Measurements from ENCODE around the gene RNGTT.
A peak's percentile ranks its signal among the peaks of the same experiment; 100 is the strongest.

Gene RNGTT

GRCh38 chr6:88963139-88964090 is at the start of gene RNGTT:
TSS of gene RNGTT (minus strand) at chr6:88963618. CDS start at chr6:88963409, 209 bp downstream.
- TF ChIP-seq CEBPB (IDR thresholded peaks at IDR 0.05) (0 out of 2 replicates have a peak, but pooled peaks have one; percentile 3), TAF1 (IDR thresholded peaks at IDR 0.05; ENCODE audit: low read depth) (peak; percentile 73), ZBTB7A (IDR thresholded peaks at IDR 0.05; ENCODE audit: low read depth) (no peak), TEAD4 (IDR thresholded peaks at IDR 0.05) (peak; percentile 43), RAD21 (IDR thresholded peaks at IDR 0.05; ENCODE audit: low read depth) (no peak), TCF12 (IDR thresholded peaks at IDR 0.05; ENCODE audit: low read depth) (peak; percentile 64), CREB1 (IDR thresholded peaks at IDR 0.05; ENCODE audit: low read depth) (peak; percentile 33; the same call in 1 of the 2 replicates), FOXM1 (IDR thresholded peaks at IDR 0.05; ENCODE audit: borderline replicate concordance, low read depth) (no peak), EP300 (IDR thresholded peaks at IDR 0.05; ENCODE audit: borderline replicate concordance) (no peak)
- TF ChIP-seq, protein P1, sequence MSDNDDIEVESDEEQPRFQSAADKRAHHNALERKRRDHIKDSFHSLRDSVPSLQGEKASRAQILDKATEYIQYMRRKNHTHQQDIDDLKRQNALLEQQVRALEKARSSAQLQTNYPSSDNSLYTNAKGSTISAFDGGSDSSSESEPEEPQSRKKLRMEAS (IDR thresholded peaks at IDR 0.05), result peak; percentile 73

DNA sequence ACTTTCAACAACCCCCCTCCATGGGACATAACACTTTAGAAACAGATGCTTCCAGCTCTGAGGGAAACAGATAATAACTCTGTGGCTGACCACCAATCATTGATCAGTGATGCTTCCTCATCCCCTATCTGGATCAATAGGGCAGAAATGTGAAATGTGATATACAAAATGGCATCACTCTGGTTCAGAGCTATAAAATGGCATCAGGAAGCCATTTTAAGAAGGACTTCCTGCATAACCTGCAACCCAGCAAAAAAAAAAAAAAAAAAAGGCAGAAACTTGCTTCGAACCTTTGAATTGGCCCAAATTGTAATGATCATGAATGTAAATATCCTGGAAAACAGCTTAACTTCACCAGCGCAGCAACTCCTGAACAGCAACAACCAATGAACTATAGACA is 48.0 kb upstream of the RNGTT start:
- TF ChIP-seq TAF1 (IDR thresholded peaks at IDR 0.05; ENCODE audit: low read depth) (no peak), NFIC (IDR thresholded peaks at IDR 0.05) (no peak), CEBPB (IDR thresholded peaks at IDR 0.05) (no peak), CREB1 (IDR thresholded peaks at IDR 0.05; ENCODE audit: low read depth) (no peak), RAD21 (IDR thresholded peaks at IDR 0.05; ENCODE audit: low read depth) (no peak), USF1 (IDR thresholded peaks at IDR 0.05) (no peak), EGR1 (IDR thresholded peaks at IDR 0.05) (no peak), TEAD4 (IDR thresholded peaks at IDR 0.05) (no peak)

DNA sequence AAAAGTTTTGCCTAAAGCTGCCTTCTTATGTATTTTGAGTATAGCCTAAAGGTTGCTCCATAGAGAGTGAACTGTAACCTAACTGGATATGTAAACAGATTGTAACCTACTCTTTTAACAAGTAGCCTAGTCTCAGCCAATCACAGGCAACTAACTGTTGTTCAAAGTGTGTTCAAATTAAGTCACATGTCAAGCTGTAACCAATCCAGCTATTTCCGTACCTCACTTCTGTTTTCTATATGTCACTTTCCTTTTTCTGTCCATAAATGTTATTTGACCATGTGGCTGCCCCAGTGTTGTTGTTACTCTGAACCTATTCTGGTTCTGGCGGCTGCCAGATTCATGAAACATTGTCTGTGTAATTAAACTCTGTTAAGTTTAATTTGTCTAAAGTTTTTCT is 47.4 kb upstream of the RNGTT start:
- TF ChIP-seq RAD21 (IDR thresholded peaks at IDR 0.05; ENCODE audit: low read depth), result no peak
- TF ChIP-seq EP300 (IDR thresholded peaks at IDR 0.05; ENCODE audit: borderline replicate concordance), result no peak
- no peak for TF ChIP-seq FOXM1 (IDR thresholded peaks at IDR 0.05; ENCODE audit: borderline replicate concordance, low read depth)
- no peak for TF ChIP-seq USF1 (IDR thresholded peaks at IDR 0.05)
- no peak for TF ChIP-seq CEBPB (IDR thresholded peaks at IDR 0.05)
- TF ChIP-seq TCF12 (IDR thresholded peaks at IDR 0.05; ENCODE audit: low read depth), result no peak
- no peak for TF ChIP-seq CREB1 (IDR thresholded peaks at IDR 0.05; ENCODE audit: low read depth)
- TF ChIP-seq ZBTB7A (IDR thresholded peaks at IDR 0.05; ENCODE audit: low read depth), result no peak
- TF ChIP-seq YY1 (IDR thresholded peaks at IDR 0.05; ENCODE audit: low read depth), result no peak
- TF ChIP-seq TEAD4 (IDR thresholded peaks at IDR 0.05), result no peak
- TF ChIP-seq TAF1 (IDR thresholded peaks at IDR 0.05; ENCODE audit: low read depth), result no peak
- TF ChIP-seq EGR1 (IDR thresholded peaks at IDR 0.05), result no peak

DNA sequence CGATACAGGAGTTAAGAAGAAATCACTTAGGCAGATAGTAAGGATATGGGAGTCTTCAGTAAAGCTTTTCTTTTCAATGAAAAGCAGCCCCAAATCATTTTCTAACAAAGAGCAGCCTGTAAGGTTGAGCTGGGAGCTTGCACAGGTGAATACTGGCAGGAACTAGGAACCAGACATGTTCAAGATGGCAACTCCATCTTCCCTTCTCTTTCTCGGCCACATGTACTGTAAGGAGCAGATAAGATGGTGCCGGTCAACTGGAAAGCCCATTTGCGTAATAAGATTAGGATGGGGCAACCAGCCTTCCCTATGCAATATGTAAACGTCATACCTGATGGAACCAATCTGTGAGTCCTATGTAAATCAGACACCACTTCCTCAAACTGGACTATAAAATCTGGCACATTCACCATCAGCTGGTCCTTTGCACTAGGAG is 46.2 kb upstream of the RNGTT start:
- TF ChIP-seq TCF12 (IDR thresholded peaks at IDR 0.05; ENCODE audit: low read depth) (no peak), FOXM1 (IDR thresholded peaks at IDR 0.05; ENCODE audit: borderline replicate concordance, low read depth) (no peak), CREB1 (IDR thresholded peaks at IDR 0.05; ENCODE audit: low read depth) (no peak), TEAD4 (IDR thresholded peaks at IDR 0.05) (no peak), CEBPB (IDR thresholded peaks at IDR 0.05) (peak; percentile 39; the same call in 1 of the 2 replicates)
- TF ChIP-seq, protein P2, sequence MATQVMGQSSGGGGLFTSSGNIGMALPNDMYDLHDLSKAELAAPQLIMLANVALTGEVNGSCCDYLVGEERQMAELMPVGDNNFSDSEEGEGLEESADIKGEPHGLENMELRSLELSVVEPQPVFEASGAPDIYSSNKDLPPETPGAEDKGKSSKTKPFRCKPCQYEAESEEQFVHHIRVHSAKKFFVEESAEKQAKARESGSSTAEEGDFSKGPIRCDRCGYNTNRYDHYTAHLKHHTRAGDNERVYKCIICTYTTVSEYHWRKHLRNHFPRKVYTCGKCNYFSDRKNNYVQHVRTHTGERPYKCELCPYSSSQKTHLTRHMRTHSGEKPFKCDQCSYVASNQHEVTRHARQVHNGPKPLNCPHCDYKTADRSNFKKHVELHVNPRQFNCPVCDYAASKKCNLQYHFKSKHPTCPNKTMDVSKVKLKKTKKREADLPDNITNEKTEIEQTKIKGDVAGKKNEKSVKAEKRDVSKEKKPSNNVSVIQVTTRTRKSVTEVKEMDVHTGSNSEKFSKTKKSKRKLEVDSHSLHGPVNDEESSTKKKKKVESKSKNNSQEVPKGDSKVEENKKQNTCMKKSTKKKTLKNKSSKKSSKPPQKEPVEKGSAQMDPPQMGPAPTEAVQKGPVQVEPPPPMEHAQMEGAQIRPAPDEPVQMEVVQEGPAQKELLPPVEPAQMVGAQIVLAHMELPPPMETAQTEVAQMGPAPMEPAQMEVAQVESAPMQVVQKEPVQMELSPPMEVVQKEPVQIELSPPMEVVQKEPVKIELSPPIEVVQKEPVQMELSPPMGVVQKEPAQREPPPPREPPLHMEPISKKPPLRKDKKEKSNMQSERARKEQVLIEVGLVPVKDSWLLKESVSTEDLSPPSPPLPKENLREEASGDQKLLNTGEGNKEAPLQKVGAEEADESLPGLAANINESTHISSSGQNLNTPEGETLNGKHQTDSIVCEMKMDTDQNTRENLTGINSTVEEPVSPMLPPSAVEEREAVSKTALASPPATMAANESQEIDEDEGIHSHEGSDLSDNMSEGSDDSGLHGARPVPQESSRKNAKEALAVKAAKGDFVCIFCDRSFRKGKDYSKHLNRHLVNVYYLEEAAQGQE (IDR thresholded peaks at IDR 0.05; ENCODE audit: low read depth), result no peak

DNA sequence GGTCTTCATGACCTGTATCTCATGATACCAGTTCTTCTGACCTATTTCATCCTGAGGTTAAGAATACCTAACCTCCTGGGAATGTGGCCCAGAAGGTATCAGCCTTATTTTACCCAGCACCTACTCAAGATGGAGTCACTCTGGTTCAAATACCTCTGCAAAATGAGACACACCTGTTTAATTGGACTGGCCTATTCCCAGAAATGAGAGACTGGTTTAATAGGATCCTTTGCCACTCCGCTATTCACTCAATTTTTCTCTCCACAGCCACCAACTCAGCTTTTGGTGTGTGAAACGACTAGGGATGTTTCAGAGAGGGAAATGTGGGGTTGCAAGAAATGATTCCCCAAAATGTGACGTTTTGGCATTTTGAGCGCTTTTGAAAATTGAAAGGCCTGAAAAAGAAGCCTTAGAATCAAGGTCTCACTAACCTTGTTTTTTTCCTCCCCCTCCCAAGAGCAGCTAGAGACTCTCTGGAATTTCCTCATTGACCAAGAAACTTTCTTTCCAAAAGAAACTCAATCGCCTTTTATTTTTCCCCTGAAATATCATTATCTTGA is 45.5 kb upstream of the RNGTT start:
- TF ChIP-seq EP300 (IDR thresholded peaks at IDR 0.05; ENCODE audit: borderline replicate concordance) (no peak), CEBPB (IDR thresholded peaks at IDR 0.05) (no peak), TAF1 (IDR thresholded peaks at IDR 0.05; ENCODE audit: low read depth) (no peak), CREB1 (IDR thresholded peaks at IDR 0.05; ENCODE audit: low read depth) (no peak), ZBTB7A (IDR thresholded peaks at IDR 0.05; ENCODE audit: low read depth) (no peak)

DNA sequence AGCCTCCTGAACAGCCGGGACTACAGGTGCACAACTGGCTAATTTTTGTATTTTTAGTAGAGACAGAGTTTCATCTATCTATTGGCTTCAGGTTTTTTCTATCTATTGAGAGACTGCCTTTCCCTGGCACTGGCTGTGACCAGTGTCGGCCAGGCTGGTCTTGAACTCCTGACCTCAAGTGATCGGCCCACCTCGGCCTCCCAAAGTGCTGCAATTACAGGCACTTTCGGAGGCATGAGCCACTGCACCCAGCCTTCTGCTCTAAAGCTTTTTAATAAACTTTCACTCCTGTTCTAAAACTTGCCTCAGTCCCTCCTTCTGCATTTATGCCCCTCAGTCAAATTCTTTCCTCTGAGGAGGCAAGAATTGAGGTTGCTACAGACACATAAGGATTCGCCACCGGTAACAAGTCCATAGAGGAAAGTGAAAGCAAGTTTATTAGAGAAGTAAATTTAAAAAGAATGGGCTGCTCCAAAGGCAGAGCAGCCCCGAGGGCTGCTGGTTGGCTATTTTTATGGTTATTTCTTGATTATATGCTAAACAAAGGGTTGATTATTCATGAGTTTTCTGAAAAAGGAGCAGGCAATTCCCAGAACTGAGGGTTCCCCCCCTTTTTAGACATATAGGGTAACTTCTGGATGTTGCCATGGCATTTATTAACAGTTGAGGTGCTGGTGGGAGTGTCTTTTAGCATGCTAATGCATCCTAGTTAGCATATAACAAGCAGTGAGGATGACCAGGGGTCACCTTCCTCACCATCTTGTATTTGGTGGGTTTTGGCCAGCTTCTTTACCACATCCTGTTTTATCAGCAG is 44.8 kb upstream of the RNGTT start:
- TF ChIP-seq NFIC (IDR thresholded peaks at IDR 0.05) (no peak), USF1 (IDR thresholded peaks at IDR 0.05) (no peak), TAF1 (IDR thresholded peaks at IDR 0.05; ENCODE audit: low read depth) (no peak), EP300 (IDR thresholded peaks at IDR 0.05; ENCODE audit: borderline replicate concordance) (no peak), TCF12 (IDR thresholded peaks at IDR 0.05; ENCODE audit: low read depth) (no peak), RAD21 (IDR thresholded peaks at IDR 0.05; ENCODE audit: low read depth) (no peak), EGR1 (IDR thresholded peaks at IDR 0.05) (no peak), CREB1 (IDR thresholded peaks at IDR 0.05; ENCODE audit: low read depth) (no peak), CEBPB (IDR thresholded peaks at IDR 0.05) (no peak), ZBTB7A (IDR thresholded peaks at IDR 0.05; ENCODE audit: low read depth) (no peak), FOXM1 (IDR thresholded peaks at IDR 0.05; ENCODE audit: borderline replicate concordance, low read depth) (no peak), YY1 (IDR thresholded peaks at IDR 0.05; ENCODE audit: low read depth) (no peak), TEAD4 (IDR thresholded peaks at IDR 0.05) (no peak)
- TF ChIP-seq, protein P2 (IDR thresholded peaks at IDR 0.05; ENCODE audit: low read depth), result no peak
- TF ChIP-seq, protein P1 (IDR thresholded peaks at IDR 0.05), result no peak

Measured in Ishikawa (cell line).